Measurements from ENCODE around the gene UCN2. TPM values are rescaled to one million over a fixed set of nuclear protein-coding genes. Genes with fewer than 3 reads are reported as not detected.
A peak's percentile ranks its signal among the peaks of the same experiment; 100 is the strongest.
"Not testable (repeated sequence)": the region's sequence is repeated elsewhere in the genome, so short reads cannot be mapped to it uniquely, and the experiment has no call there.

Gene UCN2
- total RNA-seq, 4 donors from 2014 or later: 0.49 TPM; not detected in 3

DNA sequence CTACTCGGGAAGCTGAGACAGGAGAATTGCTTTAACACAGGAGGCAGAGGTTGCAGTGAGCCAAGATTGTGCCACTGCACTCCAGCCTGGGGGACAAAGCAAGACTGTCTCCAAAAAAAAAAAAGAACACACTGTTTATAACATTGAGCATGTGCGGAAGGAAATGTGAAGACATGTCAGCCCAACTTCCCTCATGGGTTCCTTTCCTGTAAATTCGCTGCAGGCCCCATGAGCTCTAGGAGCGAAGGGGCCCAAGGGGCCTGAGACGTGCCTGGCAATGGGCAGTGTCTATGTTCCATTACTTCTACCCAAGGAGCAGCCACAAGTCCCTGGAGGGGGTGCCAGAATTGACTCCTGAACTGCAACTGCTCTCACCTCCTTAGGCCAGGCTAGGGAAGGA, 10.2 kb downstream of the UCN2 start:
- Histone ChIP-seq H3K27me3 (no peaks in the 10 kb centered on the region), H3K9me3 (no peaks in the 10 kb centered on the region), H3K4me3 (no peak overlapping the region), H3K36me3 (no peaks in the 10 kb centered on the region), H3K27ac (no peak overlapping the region), H3K4me1 (no peaks in the 10 kb centered on the region)
- no peak for TF ChIP-seq POLR2A (IDR thresholded peaks at IDR 0.05)
- TF ChIP-seq, protein P1, sequence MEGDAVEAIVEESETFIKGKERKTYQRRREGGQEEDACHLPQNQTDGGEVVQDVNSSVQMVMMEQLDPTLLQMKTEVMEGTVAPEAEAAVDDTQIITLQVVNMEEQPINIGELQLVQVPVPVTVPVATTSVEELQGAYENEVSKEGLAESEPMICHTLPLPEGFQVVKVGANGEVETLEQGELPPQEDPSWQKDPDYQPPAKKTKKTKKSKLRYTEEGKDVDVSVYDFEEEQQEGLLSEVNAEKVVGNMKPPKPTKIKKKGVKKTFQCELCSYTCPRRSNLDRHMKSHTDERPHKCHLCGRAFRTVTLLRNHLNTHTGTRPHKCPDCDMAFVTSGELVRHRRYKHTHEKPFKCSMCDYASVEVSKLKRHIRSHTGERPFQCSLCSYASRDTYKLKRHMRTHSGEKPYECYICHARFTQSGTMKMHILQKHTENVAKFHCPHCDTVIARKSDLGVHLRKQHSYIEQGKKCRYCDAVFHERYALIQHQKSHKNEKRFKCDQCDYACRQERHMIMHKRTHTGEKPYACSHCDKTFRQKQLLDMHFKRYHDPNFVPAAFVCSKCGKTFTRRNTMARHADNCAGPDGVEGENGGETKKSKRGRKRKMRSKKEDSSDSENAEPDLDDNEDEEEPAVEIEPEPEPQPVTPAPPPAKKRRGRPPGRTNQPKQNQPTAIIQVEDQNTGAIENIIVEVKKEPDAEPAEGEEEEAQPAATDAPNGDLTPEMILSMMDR (IDR thresholded peaks at IDR 0.05): no peak
- intact Hi-C loops (cut with DNase I; ENCODE audit: low total_unique reads): no loop called here
- no peak for DNase-seq

DNA sequence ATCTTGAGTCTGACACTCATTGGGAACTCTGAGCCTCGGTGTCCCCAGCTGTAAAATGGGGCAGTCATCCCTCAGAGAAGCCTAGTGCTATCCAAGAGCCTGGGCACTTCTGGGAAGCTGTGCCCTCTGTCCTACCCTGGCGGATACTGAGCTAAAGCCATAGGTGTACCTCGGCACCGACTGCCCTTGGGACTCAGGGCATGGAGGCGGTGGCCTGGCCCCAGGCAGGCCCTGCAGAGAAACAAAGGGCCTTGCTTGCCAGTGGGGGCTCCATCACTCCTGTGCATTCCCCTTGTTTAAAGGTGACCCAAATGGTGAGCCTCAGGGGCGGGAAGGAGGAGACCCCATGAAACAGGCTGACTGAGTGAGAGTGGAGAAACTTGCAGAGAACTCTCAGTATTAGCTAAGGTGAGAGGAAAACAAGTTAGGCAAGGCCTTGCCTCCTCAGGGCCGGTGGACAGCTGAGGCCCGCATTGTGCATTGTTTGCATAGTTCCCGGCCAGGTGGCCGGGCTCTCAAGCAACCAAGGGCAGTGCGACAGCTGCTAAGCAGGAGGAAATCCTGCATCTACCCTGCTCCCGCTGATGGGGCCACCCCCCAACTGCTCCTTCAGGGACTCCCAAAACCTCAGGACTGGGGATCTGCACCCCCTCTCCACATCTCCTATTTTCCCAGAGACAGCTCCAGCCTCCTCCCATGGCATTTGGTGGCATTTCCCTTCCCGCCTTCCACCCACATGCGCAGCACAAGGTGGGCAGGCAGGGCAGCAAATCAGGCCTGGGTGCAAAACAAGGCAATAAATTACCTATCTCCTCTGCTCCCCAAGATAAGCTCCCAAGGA, 11.2 kb downstream of the UCN2 start:
- intact Hi-C loops (cut with DNase I; ENCODE audit: low total_unique reads): no loop called here
- no peaks in the 10 kb centered on the region for H3K4me1 ChIP-seq
- H3K27me3 ChIP-seq: no peaks in the 10 kb centered on the region
- H3K4me3 ChIP-seq: no peak overlapping the region
- no peak for DNase-seq
- H3K36me3 ChIP-seq: no peaks in the 10 kb centered on the region
- TF ChIP-seq, protein P1 (IDR thresholded peaks at IDR 0.05): no peak
- no peak for TF ChIP-seq POLR2A (IDR thresholded peaks at IDR 0.05)
- H3K27ac ChIP-seq: no peak overlapping the region
- no peaks in the 10 kb centered on the region for H3K9me3 ChIP-seq

DNA sequence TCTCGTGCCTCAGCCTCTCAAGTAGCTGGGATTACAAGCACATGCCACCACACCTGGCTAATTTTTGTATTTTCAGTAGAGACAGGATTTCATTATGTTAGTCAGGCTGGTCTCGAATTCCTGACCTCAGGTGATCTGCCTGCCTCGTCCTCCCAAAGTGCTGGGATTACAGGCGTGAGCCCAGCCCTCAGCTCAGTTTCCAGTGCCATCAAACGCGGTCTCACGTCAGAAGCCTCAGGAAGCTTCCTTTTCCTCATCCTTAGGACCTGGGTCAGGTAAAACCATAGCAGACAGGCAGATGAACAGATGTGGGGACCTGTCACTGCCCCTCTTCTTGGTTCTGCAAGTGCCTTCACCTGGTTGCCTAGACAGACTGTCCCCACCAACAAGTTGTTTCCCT, 11.9 kb downstream of the UCN2 start:
- H3K9me3 ChIP-seq; H3K4me3 ChIP-seq; DNase-seq; H3K4me1 ChIP-seq; H3K36me3 ChIP-seq; intact Hi-C loops (cut with DNase I; ENCODE audit: low total_unique reads); H3K27ac ChIP-seq; H3K27me3 ChIP-seq: not testable (repeated sequence)

DNA sequence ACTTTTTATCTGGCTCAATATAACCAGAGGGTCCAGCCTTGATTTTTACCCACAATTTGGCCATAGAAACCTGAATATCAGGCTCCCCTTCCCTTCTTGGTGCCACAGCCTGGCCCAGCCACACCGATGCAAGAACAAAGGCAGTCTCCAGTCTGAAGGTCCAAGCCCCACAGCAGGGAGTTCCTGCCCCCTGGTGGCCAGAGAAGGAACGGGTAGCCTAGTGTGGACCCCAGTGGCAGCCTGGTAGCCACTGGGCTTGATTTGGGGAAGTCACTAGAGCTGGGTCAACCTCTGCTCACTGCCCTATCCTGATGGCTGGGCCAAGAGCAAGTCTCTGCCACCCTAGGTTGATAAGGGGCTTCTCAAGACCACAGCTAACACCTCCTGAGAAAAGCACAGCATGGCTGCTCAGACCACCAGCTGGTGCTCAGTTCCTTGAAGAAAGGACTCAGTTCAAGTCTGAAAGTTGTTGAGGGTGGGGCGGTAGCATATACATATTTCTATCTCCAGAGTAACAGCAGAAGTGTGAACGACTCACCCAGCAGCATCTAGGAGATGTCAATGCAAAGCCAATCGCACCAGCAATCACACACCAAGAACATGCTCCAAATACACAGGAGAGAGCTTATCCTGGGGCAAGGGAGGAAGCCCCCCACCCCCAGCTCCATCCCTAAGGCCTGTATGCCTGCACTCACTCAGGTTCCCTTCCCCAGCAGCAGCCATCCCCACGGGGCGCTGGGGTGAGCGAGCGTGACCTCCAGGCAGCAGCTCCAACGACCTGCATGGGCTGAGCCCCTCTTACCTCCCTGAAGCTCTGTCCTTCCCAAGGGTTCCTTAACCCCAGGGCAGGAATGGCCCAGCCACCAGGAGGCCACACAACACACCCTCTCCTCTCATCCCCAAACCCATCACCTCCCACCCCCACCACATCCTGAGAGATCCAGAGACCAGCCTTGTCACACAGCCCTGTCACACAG, 14.6 kb downstream of the UCN2 start:
- Histone ChIP-seq H3K4me3 (no peak overlapping the region), H3K9me3 (no peaks in the 10 kb centered on the region), H3K4me1 (no peaks in the 10 kb centered on the region), H3K27me3 (no peaks in the 10 kb centered on the region), H3K27ac (no peak overlapping the region), H3K36me3 (no peaks in the 10 kb centered on the region)
- intact Hi-C loops (cut with DNase I; ENCODE audit: low total_unique reads): loop anchor here (5.0 kb wide), 1 partner anchor 82 kb away; a partner anchor contains a TSS
- DNase-seq: peak; percentile 84 to 85
- TF ChIP-seq POLR2A (IDR thresholded peaks at IDR 0.05): no peak
- TF ChIP-seq, protein P1 (IDR thresholded peaks at IDR 0.05): peak; percentile 90 to 97 (median 93)

DNA sequence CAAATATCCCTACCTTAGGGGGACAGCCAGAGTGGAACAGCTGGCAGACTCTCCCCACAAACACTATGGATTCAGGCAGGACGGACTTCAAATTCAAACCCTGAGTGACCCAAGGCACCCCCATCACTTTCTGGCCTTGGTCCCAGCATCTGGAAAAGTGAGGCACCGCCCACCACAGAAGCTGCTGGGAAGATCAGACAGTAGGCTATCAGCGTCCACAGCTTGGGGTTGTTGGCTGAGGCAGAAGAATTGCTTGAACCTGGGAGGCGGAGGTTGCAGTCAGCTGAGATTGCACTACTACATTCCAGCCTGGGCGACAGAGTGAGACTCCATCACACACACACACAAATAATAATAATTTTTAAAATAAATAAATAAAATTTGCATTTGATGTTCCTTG, 15.5 kb downstream of the UCN2 start:
- peak in 1 of 2 donors; percentile 14 for DNase-seq
- intact Hi-C loops (cut with DNase I; ENCODE audit: low total_unique reads): loop anchor here (5.0 kb wide), 1 partner anchor 81 kb away; a partner anchor contains a TSS
- H3K4me3 ChIP-seq: no peak overlapping the region
- no peak for TF ChIP-seq POLR2A (IDR thresholded peaks at IDR 0.05)
- TF ChIP-seq, protein P1 (IDR thresholded peaks at IDR 0.05): no peak
- no peaks in the 10 kb centered on the region for H3K9me3 ChIP-seq
- no peaks in the 10 kb centered on the region for H3K27me3 ChIP-seq
- no peaks in the 10 kb centered on the region for H3K4me1 ChIP-seq
- no peak overlapping the region for H3K27ac ChIP-seq
- no peaks in the 10 kb centered on the region for H3K36me3 ChIP-seq

All from uterus (tissue), 4 donors.